VCaP (cell line): ENCODE data around the gene CDC45.
A peak's percentile ranks its signal among the peaks of the same experiment; 100 is the strongest.

ENCODE experiments used
- H3K27ac ChIP-seq: fragments of 450-650 bp; 2 replicates; pipeline ENCODE4 v1.5.1; 2017
- CTCF ChIP-seq: fragments of 450-650 bp; conservative IDR thresholded peaks from 2 replicates; pipeline ENCODE4 v1.5.1; 2017; ENCODE audit warnings: mild to moderate bottlenecking, moderate library complexity

CDC45 gene

DNA sequence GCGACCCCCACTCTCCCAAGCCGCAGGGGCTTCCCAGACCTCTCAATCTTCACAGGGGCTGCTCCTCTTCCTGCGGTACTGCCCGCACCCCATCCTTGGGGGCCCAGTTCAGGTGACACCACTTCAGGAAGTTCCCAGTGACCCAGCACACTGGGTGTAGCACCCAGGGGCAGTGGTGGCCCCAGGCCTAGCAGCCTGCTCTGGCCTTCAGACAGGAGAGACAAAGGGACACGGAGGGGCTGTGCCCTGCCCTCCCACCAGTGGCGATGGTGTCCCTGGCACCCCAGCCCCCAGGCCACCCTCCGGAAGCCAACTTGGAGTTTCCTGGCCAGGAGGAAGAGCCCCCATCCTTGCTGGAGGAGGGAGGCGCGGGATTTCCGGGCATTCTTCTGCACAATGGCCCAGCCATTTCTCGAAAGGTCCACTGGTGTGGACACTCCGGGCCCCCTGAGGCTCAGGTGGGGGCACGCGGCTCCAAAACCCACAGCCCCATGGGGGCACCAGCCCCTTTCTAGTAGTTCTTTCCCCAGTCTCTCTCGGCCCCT is 45.5 kb downstream of the CDC45 start:
- H3K27ac ChIP-seq: peak overlapping the region; percentile 11; the same call in 1 of the 2 replicates
- TF ChIP-seq CTCF: no peak

DNA sequence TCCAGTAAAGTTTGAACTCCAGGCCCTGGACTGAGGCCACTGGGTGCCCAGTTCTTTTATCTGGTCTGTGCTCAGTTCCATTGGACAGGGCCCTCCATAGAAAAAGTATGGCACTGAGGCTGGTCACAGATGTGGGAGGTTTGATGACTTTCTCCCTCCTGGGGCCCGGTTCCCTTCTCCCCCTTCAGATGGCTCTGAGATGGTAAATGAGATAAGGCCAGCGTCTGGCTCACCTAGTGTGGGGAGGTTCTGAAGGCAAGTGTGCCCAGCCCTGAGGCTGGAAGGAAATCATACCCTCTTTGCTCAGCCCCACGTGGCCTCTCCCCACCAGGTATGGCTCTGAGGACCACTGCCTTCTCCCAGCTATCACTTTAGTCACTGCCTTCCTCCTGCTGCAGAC is 45.9 kb downstream of the CDC45 start:
- peak overlapping the region; percentile 11; the same call in 1 of the 2 replicates for H3K27ac ChIP-seq
- no peak for TF ChIP-seq CTCF

- TF ChIP-seq CTCF: no peak
- peak overlapping the region; percentile 14; the same call in 1 of the 2 replicates for H3K27ac ChIP-seq
Observed at GRCh38 chr22:19526076-19526701, 46.5 kb downstream of the CDC45 start.

DNA sequence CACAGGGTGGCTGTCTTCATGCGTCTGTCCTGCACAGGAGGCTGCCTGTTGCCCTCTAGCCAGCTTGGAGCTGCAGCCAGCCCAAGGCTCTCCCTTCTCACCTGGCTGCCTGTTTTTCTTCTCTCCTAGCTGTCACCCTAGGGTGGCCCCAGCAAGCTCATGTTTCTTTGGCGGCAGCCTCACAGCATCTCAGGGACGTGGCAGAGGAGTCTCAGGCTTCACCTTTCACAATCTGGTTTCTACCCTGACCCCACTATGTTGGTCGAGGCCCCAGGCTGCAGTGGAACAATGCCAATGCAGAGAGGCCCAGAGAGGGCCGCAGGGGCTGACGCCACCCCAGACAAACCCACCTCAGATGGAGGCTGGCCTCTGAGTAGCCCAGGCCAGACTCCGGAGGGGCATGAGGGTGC is 47.0 kb downstream of the CDC45 start:
- H3K27ac ChIP-seq: peak overlapping the region; percentile 14; the same call in 1 of the 2 replicates
- no peak for TF ChIP-seq CTCF

- H3K27ac ChIP-seq: peak overlapping the region; percentile 14; the same call in 1 of the 2 replicates
- no peak for TF ChIP-seq CTCF
Observed at GRCh38 chr22:19527321-19527721, 47.6 kb downstream of the CDC45 start.

GRCh38 chr22:19527861-19528417 is 48.2 kb downstream of the CDC45 start:
- H3K27ac ChIP-seq: peak overlapping the region; percentile 14; the same call in 1 of the 2 replicates
- no peak for TF ChIP-seq CTCF

GRCh38 chr22:19529811-19530210 is 50.1 kb downstream of the CDC45 start:
- H3K27ac ChIP-seq: peak overlapping the region; percentile 91; the same call in 1 of the 2 replicates
- TF ChIP-seq CTCF: no peak
